Neural crest cell (in vitro differentiated cells): ENCODE data around the gene SIAH3. TPM values are rescaled to one million over a fixed set of nuclear protein-coding genes. Genes with fewer than 3 reads are reported as not detected.

Experiments used
- DNase-seq: peaks from one replicate; pipeline ENCODE4 v3.0.0; 2021; ENCODE audit warnings: low read depth, mixed read lengths, low spot score
- H3K27ac Mint-ChIP-seq: one replicate; pipeline ENCODE4 v1.8.0; 2021; ENCODE audit warnings: mild to moderate bottlenecking, mixed read lengths; ENCODE audit not compliant: unreplicated experiment
- H3K27me3 Mint-ChIP-seq: 2 replicates; pipeline ENCODE4 v1.8.0; 2021; ENCODE audit warnings: low read depth, mild to moderate bottlenecking, mixed read lengths
- H3K36me3 Mint-ChIP-seq: 2 replicates; pipeline ENCODE4 v1.8.0; 2021; ENCODE audit warnings: low read depth, mild to moderate bottlenecking, mixed read lengths
- H3K4me1 Mint-ChIP-seq: 2 replicates; pipeline ENCODE4 v1.8.0; 2021; ENCODE audit warnings: mixed read lengths
- H3K4me3 Mint-ChIP-seq: one replicate; pipeline ENCODE4 v1.8.0; 2021; ENCODE audit warnings: mild to moderate bottlenecking, mixed read lengths
- H3K9me3 Mint-ChIP-seq: 2 replicates; pipeline ENCODE4 v1.8.0; 2021; ENCODE audit warnings: mixed read lengths
- CTCF ChIP-seq: fragments of 200-600 bp; sonication (generic); conservative IDR thresholded peaks from 2 replicates; pipeline ENCODE4 v1.5.0; 2021; ENCODE audit warnings: antibody characterized with exemption, mild to moderate bottlenecking
- long read RNA-seq: library from polyadenylated mRNA; unstranded; transcript quantifications from one replicate; pipeline ENCODE4 v2.0.0, GENCODE V29; 2020
- total RNA-seq: library from RNA; stranded (reverse); gene quantifications from 2 replicates; pipeline ENCODE4 v1.2.1, GENCODE V29; 2021

The SIAH3 gene, protein sequence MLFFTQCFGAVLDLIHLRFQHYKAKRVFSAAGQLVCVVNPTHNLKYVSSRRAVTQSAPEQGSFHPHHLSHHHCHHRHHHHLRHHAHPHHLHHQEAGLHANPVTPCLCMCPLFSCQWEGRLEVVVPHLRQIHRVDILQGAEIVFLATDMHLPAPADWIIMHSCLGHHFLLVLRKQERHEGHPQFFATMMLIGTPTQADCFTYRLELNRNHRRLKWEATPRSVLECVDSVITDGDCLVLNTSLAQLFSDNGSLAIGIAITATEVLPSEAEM
- 0.36 and 0.42 TPM in 2 replicates for total RNA-seq
- long read RNA-seq: 0 reads

DNA sequence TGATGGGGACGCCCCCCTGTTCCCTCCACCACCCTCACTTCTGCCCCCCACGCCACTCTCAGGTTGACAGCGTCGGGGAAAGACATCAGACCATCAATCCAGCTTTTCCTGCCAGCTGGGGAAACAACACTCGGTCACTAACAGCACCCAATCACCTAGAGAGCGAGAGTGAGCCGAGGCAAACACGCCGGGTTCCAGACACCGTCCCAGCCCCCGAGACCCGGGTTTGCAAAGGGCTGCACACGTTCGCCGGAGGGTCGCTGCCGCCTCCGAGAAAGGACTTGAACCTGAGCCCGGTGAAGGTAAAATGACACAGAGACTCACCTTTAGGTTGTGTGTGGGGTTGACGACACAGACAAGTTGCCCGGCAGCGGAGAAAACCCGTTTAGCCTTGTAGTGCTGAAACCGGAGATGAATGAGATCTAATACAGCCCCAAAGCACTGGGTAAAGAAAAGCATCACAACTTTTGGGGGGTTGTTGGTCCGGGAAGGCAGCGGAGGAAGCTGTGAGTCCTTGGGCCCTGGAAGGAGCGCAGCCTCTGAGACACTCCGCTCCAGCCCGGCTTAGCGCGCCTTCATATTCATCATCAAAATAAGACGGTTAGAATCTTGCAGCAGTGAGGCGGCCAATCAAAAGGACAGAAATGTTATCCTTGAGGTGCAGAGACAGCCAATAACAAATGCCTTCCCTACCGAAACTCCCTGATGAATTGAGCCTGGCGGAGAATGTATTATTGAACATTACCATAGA is at the start of gene SIAH3:
TSS of gene SIAH3 (minus strand) at position 583 of the 751 bp plus-strand sequence. CDS start at position 459, 124 bp downstream.
- Mint-ChIP-seq H3K9me3 (peaks cover 2% of the 10 kb centered on the region), H3K27me3 (peaks cover 64% of the 10 kb centered on the region), H3K27ac (no peak within 1 kb of the TSS), H3K36me3 (no peaks in the 10 kb centered on the region), H3K4me3 (peak within 1 kb of the TSS; percentile 87), H3K4me1 (peaks cover 35% of the 10 kb centered on the region)
- no peak for TF ChIP-seq CTCF
- no peak for DNase-seq

DNA sequence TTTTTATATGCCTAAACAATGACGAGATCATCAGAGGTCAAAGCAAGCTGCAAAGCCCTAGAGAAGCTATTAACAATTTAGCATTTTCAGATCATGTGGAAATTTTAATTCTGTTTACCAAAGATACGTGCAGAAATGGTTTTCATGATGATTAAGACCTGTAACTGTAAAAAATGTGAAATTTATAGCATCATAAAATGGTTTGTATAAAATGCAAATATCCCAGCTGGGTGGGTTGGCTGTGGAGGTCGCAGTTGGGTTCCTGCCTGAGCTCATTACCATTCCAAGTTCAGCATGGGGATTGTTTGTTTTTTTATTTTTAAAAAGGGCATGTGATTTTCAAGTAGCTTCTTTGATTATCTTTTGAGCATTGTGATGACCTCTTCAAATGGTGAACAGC is 47.9 kb upstream of the SIAH3 start:
- no peak for TF ChIP-seq CTCF
- peaks cover 4% of the 10 kb centered on the region for H3K4me1 Mint-ChIP-seq
- no peaks in the 10 kb centered on the region for H3K9me3 Mint-ChIP-seq
- no peak for DNase-seq
- H3K4me3 Mint-ChIP-seq: no peak overlapping the region
- H3K27ac Mint-ChIP-seq: no peak overlapping the region
- no peaks in the 10 kb centered on the region for H3K36me3 Mint-ChIP-seq
- H3K27me3 Mint-ChIP-seq: no peaks in the 10 kb centered on the region

- Mint-ChIP-seq H3K36me3 (no peaks in the 10 kb centered on the region), H3K27ac (no peak overlapping the region), H3K27me3 (no peaks in the 10 kb centered on the region), H3K9me3 (no peaks in the 10 kb centered on the region), H3K4me1 (peaks cover 5% of the 10 kb centered on the region), H3K4me3 (no peak overlapping the region)
- no peak for DNase-seq
- TF ChIP-seq CTCF: no peak
Observed at GRCh38 chr13:45897562-45897961, 46.0 kb upstream of the SIAH3 start.

GRCh38 chr13:45896285-45896684 is 44.7 kb upstream of the SIAH3 start:
- Mint-ChIP-seq H3K27ac (no peak overlapping the region), H3K36me3 (no peaks in the 10 kb centered on the region), H3K9me3 (no peaks in the 10 kb centered on the region), H3K27me3 (no peaks in the 10 kb centered on the region), H3K4me1 (peaks cover 8% of the 10 kb centered on the region), H3K4me3 (no peak overlapping the region)
- no peak for DNase-seq
- no peak for TF ChIP-seq CTCF

- no peak for DNase-seq
- Mint-ChIP-seq H3K9me3 (no peaks in the 10 kb centered on the region), H3K36me3 (no peaks in the 10 kb centered on the region), H3K27me3 (no peaks in the 10 kb centered on the region), H3K27ac (no peak overlapping the region), H3K4me3 (no peak overlapping the region), H3K4me1 (peaks cover 8% of the 10 kb centered on the region)
- no peak for TF ChIP-seq CTCF
Observed at GRCh38 chr13:45895881-45896280, 44.3 kb upstream of the SIAH3 start.
